Endothelial cell (in vitro differentiated cells): ENCODE measurements around the gene ADH6. TPM values are rescaled to one million over a fixed set of nuclear protein-coding genes. Genes with fewer than 3 reads are reported as not detected.

ENCODE experiments used
- DNase-seq: peaks from one replicate; pipeline ENCODE4 v3.0.0; 2021; ENCODE audit warnings: low spot score
- H3K27ac Mint-ChIP-seq: one replicate; pipeline ENCODE4 v1.8.0; 2021; ENCODE audit warnings: mixed read lengths, inconsistent platforms; ENCODE audit not compliant: unreplicated experiment
- H3K27me3 Mint-ChIP-seq: one replicate; pipeline ENCODE4 v1.8.0; 2021; ENCODE audit warnings: mild to moderate bottlenecking, moderate library complexity, mixed read lengths, inconsistent platforms; ENCODE audit not compliant: unreplicated experiment
- H3K36me3 Mint-ChIP-seq: one replicate; pipeline ENCODE4 v1.8.0; 2021; ENCODE audit warnings: mild to moderate bottlenecking, low read depth, mixed read lengths, inconsistent platforms; ENCODE audit not compliant: unreplicated experiment
- H3K4me1 Mint-ChIP-seq: one replicate; pipeline ENCODE4 v1.8.0; 2021; ENCODE audit warnings: mild to moderate bottlenecking, mixed read lengths, inconsistent platforms; ENCODE audit not compliant: unreplicated experiment
- H3K4me3 Mint-ChIP-seq: one replicate; pipeline ENCODE4 v1.8.0; 2021; ENCODE audit warnings: mild to moderate bottlenecking, mixed read lengths, inconsistent platforms; ENCODE audit not compliant: unreplicated experiment
- H3K9me3 Mint-ChIP-seq: one replicate; pipeline ENCODE4 v1.8.0; 2021; ENCODE audit warnings: mixed read lengths, inconsistent platforms; ENCODE audit not compliant: unreplicated experiment
- long read RNA-seq: library from polyadenylated mRNA; unstranded; transcript quantifications from one replicate; pipeline ENCODE4 v2.0.0, GENCODE V29; 2020; ENCODE audit not compliant: unreplicated experiment
- total RNA-seq: library from RNA; stranded (reverse); fragmentation: NEBNext Ultra II Directional; extraction: Animal tissue kit (Norgen Biotek cat#: 25700); gene quantifications from one replicate; pipeline ENCODE4 v1.2.1, GENCODE V29; 2021; ENCODE audit not compliant: unreplicated experiment
- TF ChIP-seq, protein P1 (sequence below): fragments of 200-600 bp; sonication (generic); IDR thresholded peaks from one replicate; pipeline ENCODE4 v1.5.0; 2021; ENCODE audit warnings: antibody characterized with exemption; ENCODE audit not compliant: unreplicated experiment

The ADH6 gene
- not detected for total RNA-seq
- long read RNA-seq = 0 reads

- no peak within 1 kb of the TSS for H3K27ac Mint-ChIP-seq
- no peaks in the 10 kb centered on the region for H3K36me3 Mint-ChIP-seq
- no peaks in the 10 kb centered on the region for H3K9me3 Mint-ChIP-seq
- no peak within 1 kb of the TSS for H3K4me3 Mint-ChIP-seq
- no peaks in the 10 kb centered on the region for H3K27me3 Mint-ChIP-seq
- DNase-seq = no peak
- H3K4me1 Mint-ChIP-seq = no peaks in the 10 kb centered on the region
- TF ChIP-seq, protein P1, sequence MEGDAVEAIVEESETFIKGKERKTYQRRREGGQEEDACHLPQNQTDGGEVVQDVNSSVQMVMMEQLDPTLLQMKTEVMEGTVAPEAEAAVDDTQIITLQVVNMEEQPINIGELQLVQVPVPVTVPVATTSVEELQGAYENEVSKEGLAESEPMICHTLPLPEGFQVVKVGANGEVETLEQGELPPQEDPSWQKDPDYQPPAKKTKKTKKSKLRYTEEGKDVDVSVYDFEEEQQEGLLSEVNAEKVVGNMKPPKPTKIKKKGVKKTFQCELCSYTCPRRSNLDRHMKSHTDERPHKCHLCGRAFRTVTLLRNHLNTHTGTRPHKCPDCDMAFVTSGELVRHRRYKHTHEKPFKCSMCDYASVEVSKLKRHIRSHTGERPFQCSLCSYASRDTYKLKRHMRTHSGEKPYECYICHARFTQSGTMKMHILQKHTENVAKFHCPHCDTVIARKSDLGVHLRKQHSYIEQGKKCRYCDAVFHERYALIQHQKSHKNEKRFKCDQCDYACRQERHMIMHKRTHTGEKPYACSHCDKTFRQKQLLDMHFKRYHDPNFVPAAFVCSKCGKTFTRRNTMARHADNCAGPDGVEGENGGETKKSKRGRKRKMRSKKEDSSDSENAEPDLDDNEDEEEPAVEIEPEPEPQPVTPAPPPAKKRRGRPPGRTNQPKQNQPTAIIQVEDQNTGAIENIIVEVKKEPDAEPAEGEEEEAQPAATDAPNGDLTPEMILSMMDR = no peak
These were observed at the start of gene ADH6 for GRCh38 chr4:99219072-99219471. Gene ADH6 (minus strand): TSS chr4:99219246. CDS start chr4:99219152, 94 bp downstream.

DNA sequence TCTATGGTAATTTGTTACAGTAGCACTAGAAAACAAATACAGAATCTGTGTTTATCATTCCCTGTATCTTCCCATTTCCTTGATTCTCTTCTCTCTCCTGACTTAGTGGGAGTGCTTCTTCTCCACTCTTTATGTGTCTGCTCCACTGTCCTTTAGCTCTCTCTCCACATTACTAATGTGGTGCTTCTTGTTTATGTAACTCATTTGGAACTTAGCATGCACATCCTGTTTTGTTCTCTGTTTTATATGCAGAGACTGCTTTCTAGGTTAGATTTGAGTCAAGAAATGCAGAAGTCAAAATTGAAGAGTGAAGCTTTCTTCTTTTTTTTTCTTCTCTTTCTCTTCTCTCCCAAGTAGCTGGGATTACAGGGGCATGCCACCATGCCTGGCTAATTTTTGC is 45.9 kb upstream of the ADH6 start:
- Mint-ChIP-seq H3K4me3 (no peak overlapping the region), H3K9me3 (no peaks in the 10 kb centered on the region)
- TF ChIP-seq, protein P1 = no peak

DNA sequence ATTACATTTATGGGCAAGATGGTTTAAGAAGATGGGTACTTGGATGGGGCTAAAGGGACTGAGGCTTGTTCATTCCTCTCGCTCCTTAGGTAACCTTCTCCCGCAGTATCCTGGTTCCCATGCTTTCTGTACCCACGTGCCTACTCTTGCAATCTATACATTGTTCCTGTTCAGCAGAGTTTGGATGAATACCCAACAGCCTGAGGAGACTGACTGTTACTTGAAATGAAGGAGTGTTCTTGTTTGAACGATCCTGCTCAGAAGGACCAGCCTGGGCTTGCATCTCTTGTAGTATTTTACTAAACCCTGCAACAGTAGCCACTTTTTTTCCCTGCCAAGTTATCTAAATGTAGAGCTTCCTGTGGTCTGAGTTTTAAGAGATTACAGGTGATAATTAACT is 33.7 kb upstream of the ADH6 start:
- no peak for DNase-seq
- TF ChIP-seq, protein P1 = no peak
- Mint-ChIP-seq H3K4me1 (no peaks in the 10 kb centered on the region), H3K27me3 (peaks cover 4% of the 10 kb centered on the region), H3K27ac (no peak overlapping the region), H3K36me3 (no peaks in the 10 kb centered on the region), H3K9me3 (no peaks in the 10 kb centered on the region), H3K4me3 (no peak overlapping the region)

More for the DNA sequence above, 45.9 kb upstream of the ADH6 start:
- Mint-ChIP-seq H3K4me1 (no peaks in the 10 kb centered on the region), H3K36me3 (no peaks in the 10 kb centered on the region), H3K27me3 (peaks cover 2% of the 10 kb centered on the region), H3K27ac (no peak overlapping the region)
- DNase-seq = no peak

DNA sequence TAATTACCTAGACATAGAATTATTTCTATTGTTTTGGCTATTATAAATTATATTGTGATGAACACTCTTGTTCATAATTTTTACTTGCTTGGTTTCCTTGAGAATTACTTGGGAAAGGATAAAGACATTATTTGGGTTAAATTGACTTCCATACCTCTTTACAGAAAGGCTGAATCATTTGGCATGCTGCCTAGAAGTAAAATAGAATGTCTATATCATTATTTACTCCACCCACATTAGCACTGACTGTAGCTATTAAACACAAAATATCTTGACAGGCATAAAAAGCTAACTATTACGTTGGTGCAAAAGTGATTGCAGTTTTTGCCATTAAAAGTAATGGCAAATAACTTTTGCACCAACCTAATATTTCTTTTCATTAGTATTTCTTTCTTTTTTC is 29.7 kb upstream of the ADH6 start:
- Mint-ChIP-seq H3K27me3 (peaks cover 5% of the 10 kb centered on the region), H3K4me3 (no peak overlapping the region), H3K4me1 (no peaks in the 10 kb centered on the region), H3K9me3 (no peaks in the 10 kb centered on the region), H3K27ac (no peak overlapping the region), H3K36me3 (no peaks in the 10 kb centered on the region)
- DNase-seq = no peak
- TF ChIP-seq, protein P1 = no peak

GRCh38 chr4:99235955-99236354 is 16.9 kb upstream of the ADH6 start:
- DNase-seq = no peak
- no peak overlapping the region for H3K27ac Mint-ChIP-seq
- H3K4me1 Mint-ChIP-seq = no peaks in the 10 kb centered on the region
- no peaks in the 10 kb centered on the region for H3K9me3 Mint-ChIP-seq
- TF ChIP-seq, protein P1 = no peak
- no peak overlapping the region for H3K4me3 Mint-ChIP-seq
- peaks cover 2% of the 10 kb centered on the region for H3K27me3 Mint-ChIP-seq
- H3K36me3 Mint-ChIP-seq = no peaks in the 10 kb centered on the region
